AG04450 (cell line): ENCODE results near the gene RANBP9. TPM values are rescaled to one million over a fixed set of nuclear protein-coding genes. Genes with fewer than 3 reads are reported as not detected.

Source experiments
- CTCF ChIA-PET: fragments of 300-600, 350-600 bp; formaldehyde crosslinking; extraction: SDS; loops from one replicate; lab custom pipeline; 2022; ENCODE audit warnings: antibody characterized with exemption, inconsistent platforms; lab: Charles Lee
- POLR2A ChIA-PET: fragments of 350-600 bp; formaldehyde crosslinking; extraction: SDS; loops from one replicate; lab custom pipeline; 2021; ENCODE audit warnings: antibody characterized with exemption, inconsistent platforms; lab: Yijun Ruan, JAX
- DNase-seq: peaks from one replicate; pipeline ENCODE4 v3.0.0-alpha.2; 2011; ENCODE audit warnings: low read depth, low spot score
- H3K27ac ChIP-seq: one replicate; pipeline ENCODE4 v1.5.1; 2012; ENCODE audit warnings: low read depth, low read length, control low read depth
- H3K27me3 ChIP-seq: one replicate; pipeline ENCODE4 v1.6.0; 2012; ENCODE audit warnings: low read length; ENCODE audit not compliant: control insufficient read depth, insufficient read depth
- H3K4me3 ChIP-seq: 2 replicates; pipeline ENCODE4 v1.5.1; 2011; ENCODE audit warnings: mild to moderate bottlenecking, low read depth, low read length, control low read depth
- H3K9me3 ChIP-seq: 2 replicates; pipeline ENCODE4 v1.5.1; 2012; ENCODE audit warnings: low read length; ENCODE audit not compliant: control insufficient read depth, insufficient read depth
- polyA plus RNA-seq: library from polyadenylated mRNA; depleted of rRNA; stranded (reverse); fragments of >200 nt; gene quantifications from 2 replicates; pipeline ENCODE4 v1.2.3, GENCODE V29; 2011
- TF ChIP-seq, protein P1 (sequence below): IDR thresholded peaks from 2 replicates; pipeline ENCODE4 v1.5.1; 2011; ENCODE audit warnings: low read depth, low read length, control low read depth, inconsistent platforms

RANBP9 gene
- polyA plus RNA-seq, 1 experiment = 37.7 TPM

DNA sequence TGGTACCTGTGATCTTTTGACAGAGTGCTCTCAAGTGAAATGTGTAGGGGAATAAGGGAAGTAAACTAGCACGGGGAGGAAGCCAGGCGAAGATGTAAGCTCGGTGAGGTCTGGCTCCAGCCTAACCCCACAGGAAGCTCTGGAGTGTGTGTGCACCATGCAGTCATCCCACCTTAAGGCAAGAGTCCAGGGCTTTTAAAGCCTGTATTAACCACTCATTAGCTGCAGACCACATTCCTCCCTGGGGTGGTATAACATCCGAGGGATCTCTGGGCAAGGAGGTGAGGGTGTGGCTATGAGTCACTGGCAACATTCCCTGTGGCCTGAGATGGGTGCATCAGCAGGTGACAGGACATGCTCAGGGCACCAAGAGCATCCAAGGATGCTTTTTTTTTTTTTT, 12.5 kb upstream of the RANBP9 start:
- CTCF ChIA-PET = interaction anchor here (1.0 kb wide), 1 partner anchor 71 kb away, joined by 5 read pairs; no protein-coding TSS in a partner anchor
- DNase-seq = no peak

DNA sequence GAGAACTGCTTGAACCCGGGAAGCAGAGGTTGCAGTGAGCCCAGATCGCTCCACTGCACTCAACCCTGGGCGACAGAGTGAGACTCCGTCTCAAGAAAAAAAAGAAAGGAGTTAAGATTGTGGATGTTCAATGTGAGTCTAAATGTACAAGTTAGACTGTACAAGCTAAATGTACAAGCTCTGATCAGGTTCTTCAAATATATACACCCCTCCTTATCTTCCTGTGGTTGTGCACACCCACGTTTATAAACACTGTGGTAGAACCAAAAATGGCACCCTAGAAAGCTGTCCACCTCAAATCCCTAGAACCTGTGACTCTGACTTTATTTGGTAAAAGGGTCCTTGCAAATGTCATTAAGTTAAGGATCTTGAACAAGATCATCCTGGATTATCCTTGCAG, 11.2 kb upstream of the RANBP9 start:
- Histone ChIP-seq H3K27me3 (no peaks in the 10 kb centered on the region), H3K27ac (no peak overlapping the region), H3K9me3 (peaks cover 3% of the 10 kb centered on the region; the same call in 1 of the 2 replicates), H3K4me3 (no peak overlapping the region)
- TF ChIP-seq, protein P1, sequence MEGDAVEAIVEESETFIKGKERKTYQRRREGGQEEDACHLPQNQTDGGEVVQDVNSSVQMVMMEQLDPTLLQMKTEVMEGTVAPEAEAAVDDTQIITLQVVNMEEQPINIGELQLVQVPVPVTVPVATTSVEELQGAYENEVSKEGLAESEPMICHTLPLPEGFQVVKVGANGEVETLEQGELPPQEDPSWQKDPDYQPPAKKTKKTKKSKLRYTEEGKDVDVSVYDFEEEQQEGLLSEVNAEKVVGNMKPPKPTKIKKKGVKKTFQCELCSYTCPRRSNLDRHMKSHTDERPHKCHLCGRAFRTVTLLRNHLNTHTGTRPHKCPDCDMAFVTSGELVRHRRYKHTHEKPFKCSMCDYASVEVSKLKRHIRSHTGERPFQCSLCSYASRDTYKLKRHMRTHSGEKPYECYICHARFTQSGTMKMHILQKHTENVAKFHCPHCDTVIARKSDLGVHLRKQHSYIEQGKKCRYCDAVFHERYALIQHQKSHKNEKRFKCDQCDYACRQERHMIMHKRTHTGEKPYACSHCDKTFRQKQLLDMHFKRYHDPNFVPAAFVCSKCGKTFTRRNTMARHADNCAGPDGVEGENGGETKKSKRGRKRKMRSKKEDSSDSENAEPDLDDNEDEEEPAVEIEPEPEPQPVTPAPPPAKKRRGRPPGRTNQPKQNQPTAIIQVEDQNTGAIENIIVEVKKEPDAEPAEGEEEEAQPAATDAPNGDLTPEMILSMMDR = no peak
- ChIA-PET CTCF (no interaction called here), POLR2A (no interaction called here)
- DNase-seq = no peak

More for the DNA sequence above, 12.5 kb upstream of the RANBP9 start:
- no peak overlapping the region for H3K4me3 ChIP-seq
- no peak overlapping the region for H3K27ac ChIP-seq
- TF ChIP-seq, protein P1 = no peak
- POLR2A ChIA-PET = no interaction called here
- H3K27me3 ChIP-seq = no peaks in the 10 kb centered on the region
- no peaks in the 10 kb centered on the region for H3K9me3 ChIP-seq

DNA sequence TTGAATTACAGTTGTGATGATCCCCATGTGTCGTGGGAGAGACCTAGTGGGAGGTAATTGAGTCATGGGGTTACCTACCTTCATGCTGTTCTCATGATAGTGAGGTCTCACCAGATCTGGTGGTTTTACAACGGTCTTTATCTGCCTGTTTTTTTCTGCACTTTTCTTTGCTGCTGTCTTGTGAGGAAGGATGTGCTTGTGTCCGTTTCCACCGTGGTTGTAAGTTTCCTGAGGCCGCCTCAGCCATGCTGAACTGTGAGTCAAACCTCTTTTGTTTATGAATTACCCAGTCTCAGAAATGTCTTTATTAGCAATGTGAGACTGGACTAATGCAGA, 6.5 kb upstream of the RANBP9 start:
- DNase-seq = no peak

DNA sequence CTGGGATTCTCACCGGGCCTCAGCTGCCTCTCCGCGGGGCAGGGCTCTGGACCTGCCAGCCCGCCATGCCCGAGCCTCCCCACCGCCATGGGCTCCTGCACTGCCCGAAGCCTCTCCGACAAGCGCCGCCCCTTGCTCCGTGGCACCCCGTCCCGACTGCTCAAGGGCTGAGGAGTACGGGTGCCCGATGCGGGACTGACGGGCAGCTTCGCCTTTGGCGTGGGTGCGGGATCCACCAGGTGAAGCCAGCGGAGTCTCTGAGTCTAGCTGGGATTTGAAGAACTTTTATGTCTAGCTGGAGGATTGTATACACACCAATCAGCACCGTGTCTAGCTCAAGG, 5.3 kb upstream of the RANBP9 start:
- H3K27ac ChIP-seq = no peak overlapping the region
- no peak overlapping the region for H3K4me3 ChIP-seq
- ChIA-PET POLR2A (no interaction called here), CTCF (interaction anchor here (0.6 kb wide), 1 partner anchor 54 kb away, joined by 3 read pairs; no protein-coding TSS in a partner anchor)
- H3K9me3 ChIP-seq = peaks cover 10% of the 10 kb centered on the region
- no peak for DNase-seq
- no peaks in the 10 kb centered on the region for H3K27me3 ChIP-seq
- TF ChIP-seq, protein P1 = no peak

More for the DNA sequence above, 6.5 kb upstream of the RANBP9 start:
- CTCF ChIA-PET = no interaction called here
- Histone ChIP-seq H3K9me3 (peaks cover 10% of the 10 kb centered on the region), H3K27me3 (no peaks in the 10 kb centered on the region), H3K4me3 (no peak overlapping the region), H3K27ac (no peak overlapping the region)
- TF ChIP-seq, protein P1 = no peak
- POLR2A ChIA-PET = no interaction called here

DNA sequence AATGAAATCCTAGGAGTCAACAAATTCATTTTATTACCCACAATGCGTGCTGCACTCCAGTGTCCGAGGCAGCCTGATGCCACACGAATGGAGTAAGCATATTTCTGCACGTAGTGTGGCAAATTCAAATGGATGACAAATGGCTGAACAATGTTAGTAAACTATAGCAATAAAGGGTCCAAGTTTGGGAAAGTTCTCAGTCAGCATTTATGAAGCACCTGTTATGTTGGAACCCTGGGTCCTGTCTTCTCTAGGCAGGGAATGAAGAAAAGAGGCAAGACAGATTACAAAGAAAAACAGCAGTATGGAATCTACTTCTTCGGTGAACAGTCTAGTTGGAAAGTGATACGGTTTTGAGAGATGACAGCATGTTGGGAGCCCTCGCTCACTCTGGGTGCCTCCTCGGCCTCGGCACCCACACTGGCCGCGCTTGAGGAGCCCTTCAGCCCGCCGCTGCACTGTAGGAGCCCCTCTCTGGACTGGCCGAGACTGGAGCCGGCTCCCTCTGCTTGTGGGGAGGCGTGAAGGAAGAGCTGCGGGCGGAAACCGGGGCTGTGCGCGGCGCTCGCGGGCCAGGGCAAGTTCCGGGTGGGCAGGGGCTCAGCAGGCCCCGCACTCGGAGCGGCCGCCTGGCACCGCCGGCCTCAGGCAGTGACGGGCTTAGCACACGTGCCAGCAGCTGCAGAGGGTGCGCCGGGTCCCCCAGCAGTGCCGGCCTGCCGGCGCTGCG, 4.8 kb upstream of the RANBP9 start:
- POLR2A ChIA-PET = no interaction called here
- Histone ChIP-seq H3K4me3 (no peak overlapping the region), H3K27me3 (no peaks in the 10 kb centered on the region), H3K9me3 (peaks cover 10% of the 10 kb centered on the region), H3K27ac (no peak overlapping the region)
- DNase-seq = no peak
- CTCF ChIA-PET = interaction anchor here (0.6 kb wide), 1 partner anchor 54 kb away, joined by 3 read pairs; no protein-coding TSS in a partner anchor
- TF ChIP-seq, protein P1 = no peak
